Measurements from ENCODE around the gene ADAMTS2. TPM values are rescaled to one million over a fixed set of nuclear protein-coding genes. Genes with fewer than 3 reads are reported as not detected.

The ADAMTS2 gene
- total RNA-seq, 1 donor from 2014 or later = not detected

DNA sequence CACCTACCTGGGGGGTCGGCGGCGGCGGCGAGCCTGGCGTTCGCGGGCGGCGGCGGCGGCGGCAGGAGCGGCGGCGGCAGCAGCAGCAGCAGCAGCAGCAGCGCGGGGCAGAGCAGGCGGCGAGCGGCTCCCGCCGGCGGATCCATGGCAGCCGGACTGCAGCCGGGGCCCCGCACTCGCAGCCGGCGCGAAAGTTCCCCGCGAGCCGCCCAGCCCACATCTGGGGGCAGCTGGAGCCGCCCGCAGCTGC, 153 bp downstream of the ADAMTS2 start:
- no peak overlapping the region for H3K27ac Mint-ChIP-seq
- intact Hi-C loops (cut with micrococcal nuclease) = no loop called here
- peaks cover 53% of the 10 kb centered on the region for H3K27me3 Mint-ChIP-seq (ENCODE audit: low read depth)
- no peaks in the 10 kb centered on the region for H3K36me3 Mint-ChIP-seq (ENCODE audit: low read depth)
- H3K9me3 Mint-ChIP-seq = no peaks in the 10 kb centered on the region
- no peak overlapping the region for H3K4me3 Mint-ChIP-seq (ENCODE audit: low read depth)
- no peaks in the 10 kb centered on the region for H3K4me1 Mint-ChIP-seq (ENCODE audit: low read depth)
- no peak for DNase-seq (ENCODE audit: low spot score)

DNA sequence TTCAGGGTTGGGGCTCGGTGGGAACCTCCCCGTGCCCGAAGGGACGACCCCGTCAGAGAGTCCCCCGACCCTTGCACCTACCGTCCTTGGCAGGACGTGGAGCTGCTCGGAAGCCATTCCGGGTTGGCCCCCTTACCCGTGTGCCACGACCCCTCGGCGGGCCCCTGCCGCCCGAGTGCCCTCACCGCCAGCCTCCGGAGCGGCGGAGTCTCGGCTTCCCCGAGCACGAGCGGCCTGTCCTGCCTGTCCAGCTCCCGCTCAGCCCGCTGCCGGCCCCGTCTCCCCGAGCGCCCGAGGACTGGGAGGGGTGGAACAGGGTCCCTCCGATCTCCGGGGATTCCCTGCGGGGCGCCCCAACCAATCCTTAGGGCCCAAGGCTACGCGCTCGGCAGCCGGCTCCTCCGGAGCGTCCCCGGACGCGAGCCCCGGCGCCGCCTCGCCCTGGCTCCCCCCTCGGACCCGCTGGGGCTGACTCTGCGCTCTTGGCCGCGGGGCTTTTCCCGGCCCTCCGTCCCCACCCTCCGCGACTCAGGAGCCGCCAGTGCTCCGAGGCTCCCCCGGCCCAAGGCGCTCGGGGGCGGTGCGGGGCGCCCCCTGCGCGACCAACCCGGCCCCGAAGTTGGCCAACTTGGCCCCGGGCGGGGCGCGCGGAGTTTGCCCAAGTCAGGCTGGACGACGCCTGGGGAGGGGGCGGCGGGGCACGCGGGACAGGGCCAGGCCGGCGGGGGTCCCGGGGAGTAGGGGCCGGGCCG, 654 bp downstream of the ADAMTS2 start:
- Mint-ChIP-seq H3K27ac (no peak overlapping the region), H3K4me3 (ENCODE audit: low read depth) (no peak overlapping the region), H3K9me3 (no peaks in the 10 kb centered on the region), H3K4me1 (ENCODE audit: low read depth) (no peaks in the 10 kb centered on the region), H3K27me3 (ENCODE audit: low read depth) (peaks cover 53% of the 10 kb centered on the region), H3K36me3 (ENCODE audit: low read depth) (no peaks in the 10 kb centered on the region)
- intact Hi-C loops (cut with micrococcal nuclease) = no loop called here
- DNase-seq (ENCODE audit: low spot score) = no peak

DNA sequence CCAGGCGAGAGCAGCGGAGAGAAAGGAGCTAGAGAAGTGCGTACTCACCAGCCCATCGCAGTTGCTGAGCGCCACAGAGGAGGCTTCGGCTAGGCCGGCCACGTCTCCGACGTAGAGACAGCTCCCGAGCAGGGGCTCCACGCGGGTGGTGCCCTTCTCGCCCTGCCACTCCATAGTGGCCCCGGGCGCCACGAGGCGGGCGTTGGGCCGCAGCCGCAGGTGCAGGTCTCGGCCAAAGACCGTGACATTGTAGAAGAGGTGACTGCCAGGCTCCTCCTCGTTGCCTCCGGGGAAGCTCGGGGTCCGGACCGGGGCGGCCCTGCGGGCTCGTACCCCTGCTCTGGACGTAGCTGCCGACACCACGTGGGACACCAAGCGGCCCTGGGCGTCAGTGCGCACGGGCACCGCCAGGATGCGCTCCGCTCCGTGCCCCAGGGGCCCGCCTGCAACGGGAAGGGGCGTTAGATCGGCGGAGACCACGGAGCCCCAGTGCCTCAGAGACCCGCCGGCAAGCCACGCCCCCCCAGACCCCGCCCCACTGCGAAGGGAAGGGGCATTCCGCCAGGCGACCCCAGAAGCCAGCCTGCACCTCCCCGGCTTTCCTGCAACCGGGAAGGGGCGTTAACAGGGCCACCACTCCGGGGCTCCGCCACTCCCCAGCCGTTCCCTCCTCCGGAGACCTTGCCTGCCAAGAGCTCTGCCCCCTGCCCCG, 1.4 kb downstream of the ADAMTS2 start:
- Mint-ChIP-seq H3K36me3 (ENCODE audit: low read depth) (no peaks in the 10 kb centered on the region), H3K27me3 (ENCODE audit: low read depth) (peaks cover 49% of the 10 kb centered on the region), H3K27ac (no peak overlapping the region), H3K4me1 (ENCODE audit: low read depth) (no peaks in the 10 kb centered on the region), H3K4me3 (ENCODE audit: low read depth) (no peak overlapping the region), H3K9me3 (no peaks in the 10 kb centered on the region)
- no peak for DNase-seq (ENCODE audit: low spot score)
- intact Hi-C loops (cut with micrococcal nuclease) = no loop called here

DNA sequence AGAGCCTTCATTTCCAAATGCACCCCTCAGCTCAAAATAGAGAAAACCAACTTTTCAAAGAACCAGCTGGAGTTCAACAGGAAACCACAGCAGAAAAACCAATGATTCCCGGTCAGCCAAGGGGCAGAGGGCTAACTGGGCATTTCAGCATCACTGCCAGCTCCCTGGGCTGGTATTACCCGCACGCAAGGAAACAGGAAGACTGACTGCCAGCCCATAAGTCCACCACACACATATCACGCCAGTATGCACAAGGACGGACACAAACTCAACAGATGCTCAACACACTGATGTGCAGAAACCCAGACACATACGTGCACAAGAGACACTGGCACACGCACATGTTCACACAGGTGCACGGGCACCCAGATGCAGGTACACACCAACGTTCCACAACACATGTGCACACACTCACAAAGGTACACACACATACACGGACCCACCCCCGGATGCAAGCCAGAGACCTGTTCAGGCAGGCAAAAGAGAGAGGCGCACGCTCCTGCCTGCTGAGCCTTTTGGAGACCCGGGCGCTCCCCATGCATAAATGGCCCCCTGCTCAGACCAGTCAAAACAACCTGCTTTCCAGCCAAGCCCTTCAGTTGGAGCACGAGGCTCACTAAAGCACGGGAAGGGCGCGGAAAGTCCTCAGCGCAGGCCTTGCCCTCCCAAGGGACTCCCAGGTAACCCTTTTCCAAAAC, 2.1 kb downstream of the ADAMTS2 start:
- H3K4me3 Mint-ChIP-seq (ENCODE audit: low read depth) = no peak overlapping the region
- DNase-seq (ENCODE audit: low spot score) = no peak
- no peaks in the 10 kb centered on the region for H3K9me3 Mint-ChIP-seq
- no peak overlapping the region for H3K27ac Mint-ChIP-seq
- H3K27me3 Mint-ChIP-seq (ENCODE audit: low read depth) = peaks cover 46% of the 10 kb centered on the region
- intact Hi-C loops (cut with micrococcal nuclease) = no loop called here
- H3K4me1 Mint-ChIP-seq (ENCODE audit: low read depth) = no peaks in the 10 kb centered on the region
- no peaks in the 10 kb centered on the region for H3K36me3 Mint-ChIP-seq (ENCODE audit: low read depth)

DNA sequence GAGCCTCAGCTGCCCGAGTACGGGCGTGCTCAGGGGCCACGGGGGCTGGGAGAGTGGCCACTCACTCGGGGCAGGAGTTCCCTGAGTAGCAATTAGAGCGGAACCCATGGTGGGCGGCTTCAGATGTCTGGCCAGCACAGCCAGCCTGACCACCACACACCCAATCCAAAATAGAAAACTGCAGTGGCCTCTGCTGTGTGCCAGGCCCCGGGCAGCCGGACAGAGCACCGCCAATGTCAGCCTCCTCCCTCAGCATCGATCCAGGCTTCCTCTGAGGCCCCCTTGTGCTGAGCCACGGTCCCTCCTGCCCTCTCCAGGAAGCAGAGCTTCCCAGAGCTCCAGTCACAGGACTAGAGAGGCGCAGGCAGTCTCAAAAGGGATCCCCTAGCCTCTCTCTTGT, 2.7 kb downstream of the ADAMTS2 start:
- H3K4me1 Mint-ChIP-seq (ENCODE audit: low read depth) = no peaks in the 10 kb centered on the region
- intact Hi-C loops (cut with micrococcal nuclease) = no loop called here
- H3K4me3 Mint-ChIP-seq (ENCODE audit: low read depth) = no peak overlapping the region
- DNase-seq (ENCODE audit: low spot score) = no peak
- H3K9me3 Mint-ChIP-seq = no peaks in the 10 kb centered on the region
- H3K36me3 Mint-ChIP-seq (ENCODE audit: low read depth) = no peaks in the 10 kb centered on the region
- H3K27ac Mint-ChIP-seq = no peak overlapping the region
- H3K27me3 Mint-ChIP-seq (ENCODE audit: low read depth) = peaks cover 40% of the 10 kb centered on the region

DNA sequence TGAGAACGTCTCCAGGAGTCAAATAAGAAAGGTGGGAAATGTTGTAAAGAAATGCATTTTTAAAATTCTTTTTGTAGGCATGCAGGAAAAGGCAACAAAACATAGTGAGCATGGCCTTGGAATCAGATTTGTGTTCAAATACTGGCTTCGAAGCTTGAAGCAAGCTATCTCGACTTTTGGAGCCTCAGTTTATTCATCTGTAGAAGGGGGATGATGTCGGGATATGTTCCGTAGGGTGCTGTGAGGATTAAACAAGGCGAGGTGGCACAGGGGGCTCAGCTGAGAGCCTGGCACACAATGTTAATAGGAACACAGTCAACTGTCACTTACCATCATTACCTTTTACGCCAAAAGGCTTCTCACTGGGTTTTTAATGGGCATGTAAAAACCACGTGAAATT, 4.8 kb downstream of the ADAMTS2 start:
- H3K4me1 Mint-ChIP-seq (ENCODE audit: low read depth) = no peaks in the 10 kb centered on the region
- intact Hi-C loops (cut with micrococcal nuclease) = no loop called here
- H3K36me3 Mint-ChIP-seq (ENCODE audit: low read depth) = no peaks in the 10 kb centered on the region
- no peak overlapping the region for H3K4me3 Mint-ChIP-seq (ENCODE audit: low read depth)
- peaks cover 21% of the 10 kb centered on the region for H3K27me3 Mint-ChIP-seq (ENCODE audit: low read depth)
- H3K9me3 Mint-ChIP-seq = no peaks in the 10 kb centered on the region
- no peak overlapping the region for H3K27ac Mint-ChIP-seq
- no peak for DNase-seq (ENCODE audit: low spot score)

DNA sequence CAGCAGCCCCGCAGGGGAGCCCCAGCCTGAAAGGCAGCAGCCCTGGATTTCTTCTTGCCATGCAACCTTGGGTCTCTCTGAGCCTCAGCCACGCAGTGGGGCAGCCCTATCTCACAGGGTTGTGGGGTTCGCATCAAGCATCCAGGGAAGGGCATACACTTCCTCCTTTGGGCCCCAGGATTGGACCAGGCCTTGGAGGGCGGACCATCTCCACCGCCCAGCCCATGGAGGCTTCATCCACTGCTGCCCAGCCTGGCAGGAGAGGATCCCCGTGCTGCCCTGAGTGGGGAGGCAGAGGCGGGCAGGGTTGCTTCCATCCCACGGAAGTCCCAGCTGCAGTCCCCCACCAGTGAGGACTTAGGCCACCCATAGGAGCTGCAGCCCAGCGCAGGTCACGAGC, 5.3 kb downstream of the ADAMTS2 start:
- Mint-ChIP-seq H3K27me3 (ENCODE audit: low read depth) (peaks cover 21% of the 10 kb centered on the region), H3K27ac (no peak overlapping the region), H3K36me3 (ENCODE audit: low read depth) (no peaks in the 10 kb centered on the region), H3K9me3 (no peaks in the 10 kb centered on the region), H3K4me1 (ENCODE audit: low read depth) (no peaks in the 10 kb centered on the region), H3K4me3 (ENCODE audit: low read depth) (no peak overlapping the region)
- DNase-seq (ENCODE audit: low spot score) = no peak
- intact Hi-C loops (cut with micrococcal nuclease) = no loop called here

DNA sequence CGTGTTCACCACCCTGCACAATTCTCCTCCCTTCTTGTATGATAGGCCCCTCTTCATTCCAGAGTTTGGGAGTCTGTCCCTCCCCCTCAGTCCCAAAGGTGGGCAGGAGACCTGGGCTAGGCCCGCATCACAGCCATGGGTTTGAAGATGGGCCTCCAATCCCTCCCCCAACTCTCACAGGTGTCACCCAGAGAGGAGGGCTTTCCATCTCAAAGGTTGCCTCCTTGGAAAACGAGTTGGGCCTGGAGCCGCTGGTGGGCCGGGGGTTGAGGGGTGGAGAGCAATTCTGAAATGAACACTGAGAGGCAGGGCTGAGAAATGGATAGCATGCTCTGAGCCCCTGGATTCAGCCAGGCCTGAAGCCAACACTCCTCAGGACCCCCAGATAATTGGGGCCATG, 6.2 kb downstream of the ADAMTS2 start:
- Mint-ChIP-seq H3K27ac (no peak overlapping the region), H3K4me3 (ENCODE audit: low read depth) (no peak overlapping the region), H3K9me3 (no peaks in the 10 kb centered on the region), H3K4me1 (ENCODE audit: low read depth) (no peaks in the 10 kb centered on the region), H3K36me3 (ENCODE audit: low read depth) (no peaks in the 10 kb centered on the region), H3K27me3 (ENCODE audit: low read depth) (peaks cover 21% of the 10 kb centered on the region)
- DNase-seq (ENCODE audit: low spot score) = no peak
- intact Hi-C loops (cut with micrococcal nuclease) = no loop called here

DNA sequence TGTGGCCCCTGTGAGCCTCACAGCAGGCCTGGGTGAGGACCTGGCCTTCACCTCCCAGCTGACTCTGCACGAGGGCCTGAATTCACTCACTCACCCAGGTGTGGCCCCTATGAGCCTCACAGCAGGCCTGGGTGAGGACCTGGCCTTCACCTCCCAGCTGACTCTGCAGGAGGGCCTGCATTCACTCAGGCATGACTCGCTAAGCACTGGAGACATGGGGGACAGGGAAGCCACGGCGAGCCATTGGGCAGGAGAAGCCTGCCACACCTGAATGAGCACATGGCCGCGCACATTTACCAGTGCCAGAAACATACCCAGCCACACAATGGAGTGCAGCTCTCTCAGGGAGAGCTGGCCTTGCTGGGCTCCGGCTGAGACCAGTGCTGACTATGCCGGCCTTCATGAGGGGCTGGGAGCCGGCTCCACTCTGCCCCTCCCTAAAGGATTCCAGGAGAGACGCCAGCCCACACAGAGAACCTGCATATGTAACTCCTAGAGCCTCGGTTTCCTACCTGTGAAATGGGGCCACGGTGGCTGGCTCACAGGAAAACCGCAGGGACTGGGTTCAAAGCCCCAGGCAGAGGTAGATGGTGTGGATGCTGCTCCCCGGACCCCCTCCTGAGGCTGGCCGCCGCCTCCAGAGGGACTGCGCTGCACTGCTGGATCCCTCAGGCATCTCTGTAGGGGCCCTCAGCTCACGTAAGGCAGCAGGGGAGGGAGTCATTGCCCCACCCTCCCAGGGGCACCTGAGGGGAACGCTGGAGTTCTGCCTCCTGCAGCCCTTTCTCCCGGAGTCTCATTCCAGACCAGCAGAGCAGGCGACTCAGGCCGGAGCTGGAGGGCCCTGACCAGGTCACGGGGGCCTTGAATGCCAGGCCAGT, 7.2 kb downstream of the ADAMTS2 start:
- H3K4me1 Mint-ChIP-seq (ENCODE audit: low read depth) = no peaks in the 10 kb centered on the region
- DNase-seq (ENCODE audit: low spot score) = no peak
- intact Hi-C loops (cut with micrococcal nuclease) = no loop called here
- H3K27me3 Mint-ChIP-seq (ENCODE audit: low read depth) = peaks cover 15% of the 10 kb centered on the region
- H3K36me3 Mint-ChIP-seq (ENCODE audit: low read depth) = no peaks in the 10 kb centered on the region
- H3K27ac Mint-ChIP-seq = no peak overlapping the region
- H3K4me3 Mint-ChIP-seq (ENCODE audit: low read depth) = no peak overlapping the region
- H3K9me3 Mint-ChIP-seq = no peaks in the 10 kb centered on the region

DNA sequence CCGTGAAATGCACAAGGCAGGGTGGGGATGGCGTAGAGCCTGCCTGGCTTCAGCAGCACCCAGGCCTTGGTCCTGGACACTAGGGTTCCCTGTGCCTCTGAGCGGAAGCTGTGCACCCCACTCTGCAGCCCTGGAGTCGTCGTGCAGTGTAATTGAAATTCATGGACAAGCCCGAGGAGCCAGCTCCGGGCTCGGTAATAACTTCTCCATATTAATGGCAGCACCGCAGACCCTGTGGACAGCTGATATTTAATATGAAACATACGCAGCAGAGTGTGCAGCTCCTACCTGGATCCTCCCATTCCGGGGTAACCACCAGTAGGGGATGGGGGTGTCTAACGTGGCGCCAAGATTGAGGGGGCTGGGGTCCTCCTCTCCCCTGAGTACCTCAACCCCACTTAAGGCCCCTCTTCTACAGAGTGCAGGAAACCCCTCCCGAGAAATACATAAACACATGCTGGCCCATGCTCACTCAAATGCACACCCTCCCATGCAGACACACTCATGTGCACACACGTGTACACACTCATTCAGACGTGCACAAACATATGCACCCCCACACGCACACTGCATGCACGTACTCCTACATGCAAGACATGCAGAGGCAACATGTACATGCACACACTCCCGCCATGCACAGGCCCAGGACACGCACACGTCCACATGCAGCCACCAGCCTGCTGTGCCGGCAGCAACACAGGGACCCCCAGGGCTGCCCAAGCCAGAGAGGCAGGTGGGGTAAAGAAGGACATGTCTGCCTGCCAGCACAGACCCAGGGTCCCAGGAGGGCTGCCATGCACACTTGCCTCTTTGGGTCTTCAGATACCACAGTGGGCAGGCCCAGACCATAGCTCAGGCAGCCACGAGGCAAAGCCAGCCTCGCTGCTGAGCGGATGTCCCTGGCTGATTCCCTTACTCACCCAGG, 8.1 kb downstream of the ADAMTS2 start:
- H3K27ac Mint-ChIP-seq = no peak overlapping the region
- no peaks in the 10 kb centered on the region for H3K4me1 Mint-ChIP-seq (ENCODE audit: low read depth)
- DNase-seq (ENCODE audit: low spot score) = no peak
- H3K9me3 Mint-ChIP-seq = no peaks in the 10 kb centered on the region
- intact Hi-C loops (cut with micrococcal nuclease) = no loop called here
- H3K4me3 Mint-ChIP-seq (ENCODE audit: low read depth) = no peak overlapping the region
- peaks cover 8% of the 10 kb centered on the region for H3K27me3 Mint-ChIP-seq (ENCODE audit: low read depth)
- no peaks in the 10 kb centered on the region for H3K36me3 Mint-ChIP-seq (ENCODE audit: low read depth)

DNA sequence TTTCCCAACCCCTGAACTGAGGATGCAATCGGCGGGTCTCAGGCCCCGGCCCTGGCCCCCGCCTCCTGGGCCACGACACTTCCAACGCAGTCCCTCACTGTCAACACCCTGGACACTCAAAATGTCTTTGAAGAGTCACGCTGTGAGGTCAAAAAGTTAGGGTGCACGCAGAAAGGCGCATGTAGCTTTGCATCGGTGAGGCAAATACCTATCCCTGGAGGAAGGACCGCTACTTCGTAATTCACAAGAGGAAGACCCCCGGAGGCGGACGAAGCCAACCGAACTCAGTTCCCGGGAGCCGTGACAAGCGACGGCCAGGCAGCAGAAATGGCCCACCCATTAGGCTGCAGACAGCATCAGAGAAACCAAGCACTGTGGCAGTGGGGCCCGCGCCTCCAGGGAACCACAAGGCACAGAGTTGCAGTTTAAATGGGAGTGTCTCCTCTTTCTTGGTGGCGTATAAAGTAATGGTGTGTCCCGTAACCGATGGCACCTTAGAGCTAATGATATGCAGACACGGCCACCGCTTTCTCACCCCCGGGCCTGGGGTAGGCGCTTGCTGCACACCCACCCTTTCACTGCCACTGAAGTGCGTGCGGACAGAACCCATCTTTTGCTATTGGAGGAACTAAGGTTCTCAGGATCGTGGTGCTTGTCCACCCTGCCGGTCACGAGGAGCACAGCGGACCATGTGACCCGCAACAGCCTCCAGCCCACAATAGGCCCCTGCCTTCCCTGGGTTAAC, 9.0 kb downstream of the ADAMTS2 start:
- no peak overlapping the region for H3K4me3 Mint-ChIP-seq (ENCODE audit: low read depth)
- no peak overlapping the region for H3K27ac Mint-ChIP-seq
- intact Hi-C loops (cut with micrococcal nuclease) = no loop called here
- no peaks in the 10 kb centered on the region for H3K4me1 Mint-ChIP-seq (ENCODE audit: low read depth)
- no peak for DNase-seq (ENCODE audit: low spot score)
- no peaks in the 10 kb centered on the region for H3K36me3 Mint-ChIP-seq (ENCODE audit: low read depth)
- H3K27me3 Mint-ChIP-seq (ENCODE audit: low read depth) = peaks cover 4% of the 10 kb centered on the region
- no peaks in the 10 kb centered on the region for H3K9me3 Mint-ChIP-seq

Data from activated T-helper 2 cell treated with anti-CD3 and anti-CD28 coated beads, Interferon-gamma antibody, Interleukin-2, Interleukin-4, amounts not matched to agents 10 μg/mL and 5 μg/mL and 100 μg/mL, durations not matched to agents 14 hours and 24 hours and 36 hours (primary cell).